Endodermal cell (in vitro differentiated cells): ENCODE measurements around the gene GLRA1. TPM values are rescaled to one million over a fixed set of nuclear protein-coding genes. Genes with fewer than 3 reads are reported as not detected.

Experiments
- DNase-seq: peaks from one replicate; pipeline ENCODE4 v3.0.0-alpha.2; 2017
- H3K27ac ChIP-seq: 2 replicates; pipeline ENCODE4 v1.5.1; 2013; ENCODE audit warnings: mild to moderate bottlenecking, low read depth, low read length, moderate library complexity
- H3K27me3 ChIP-seq: 2 replicates; pipeline ENCODE4 v1.6.1; 2013; ENCODE audit warnings: mild to moderate bottlenecking, low read length, moderate library complexity; ENCODE audit not compliant: insufficient read depth, control insufficient read depth, poor library complexity, severe bottlenecking
- H3K36me3 ChIP-seq: 2 replicates; pipeline ENCODE4 v1.7.0; 2013; ENCODE audit warnings: mild to moderate bottlenecking, low read length, moderate library complexity; ENCODE audit not compliant: control insufficient read depth, insufficient read depth
- H3K4me1 ChIP-seq: one replicate; pipeline ENCODE4 v1.7.0; 2013; ENCODE audit warnings: low read length; ENCODE audit not compliant: control insufficient read depth, insufficient read depth
- H3K4me3 ChIP-seq: 2 replicates; pipeline ENCODE4 v1.5.1; 2013; ENCODE audit warnings: mild to moderate bottlenecking, low read length, moderate library complexity
- H3K9ac ChIP-seq: 2 replicates; pipeline ENCODE4 v1.6.1; 2013; ENCODE audit warnings: mild to moderate bottlenecking, low read length, moderate library complexity; ENCODE audit not compliant: poor library complexity, severe bottlenecking; ENCODE audit errors: extremely low read depth
- H3K9me3 ChIP-seq: 2 replicates; pipeline ENCODE4 v1.6.1; 2013; ENCODE audit warnings: mild to moderate bottlenecking, low read length, moderate library complexity; ENCODE audit not compliant: control insufficient read depth
- H3K27ac Mint-ChIP-seq: 2 replicates; pipeline ENCODE4 v1.8.0; 2020; ENCODE audit warnings: mixed read lengths
- H3K27me3 Mint-ChIP-seq: 2 replicates; pipeline ENCODE4 v1.8.0; 2021; ENCODE audit warnings: mild to moderate bottlenecking, mixed read lengths; ENCODE audit not compliant: insufficient read depth
- H3K36me3 Mint-ChIP-seq: 2 replicates; pipeline ENCODE4 v1.8.0; 2020; ENCODE audit warnings: low read depth, mixed read lengths
- H3K4me1 Mint-ChIP-seq: 2 replicates; pipeline ENCODE4 v1.8.0; 2020; ENCODE audit warnings: mixed read lengths
- H3K4me3 Mint-ChIP-seq: 2 replicates; pipeline ENCODE4 v1.8.0; 2020; ENCODE audit warnings: mild to moderate bottlenecking, moderate library complexity, mixed read lengths
- H3K9me3 Mint-ChIP-seq: 2 replicates; pipeline ENCODE4 v1.8.0; 2020; ENCODE audit warnings: mild to moderate bottlenecking, mixed read lengths
- WGBS, 2 experiments: methylation state at CpG; one replicate each; pipeline versions ENCODE4 v1.1.5 to v1.1.7; 2013; ENCODE audit warnings: missing lambda C conversion rate in 2 of 2, mixed read lengths in 1 of 2; ENCODE audit not compliant: insufficient coverage in 1 of 2, insufficient read length in 1 of 2; 5-methylcytosine and 5-hydroxymethylcytosine counted together
- total RNA-seq, 2 donors: library from RNA; stranded (reverse); fragmentation: NEBNext Ultra II Directional in 1 of 2; extraction: Animal tissue kit (Norgen Biotek cat#: 25700) in 1 of 2; gene quantifications; 2 replicates in 1 of 2; 3 replicates in 1 of 2; pipeline ENCODE4 v1.2.1, GENCODE V29; 2021
- TF ChIP-seq, protein P1 (sequence below): fragments of 200-600 bp; sonication (generic); conservative IDR thresholded peaks from 2 replicates; pipeline ENCODE4 v1.5.0; 2021; ENCODE audit warnings: antibody characterized with exemption, mild to moderate bottlenecking

Gene GLRA1
- total RNA-seq, 2 donors from 2014 or later: not detected

DNA sequence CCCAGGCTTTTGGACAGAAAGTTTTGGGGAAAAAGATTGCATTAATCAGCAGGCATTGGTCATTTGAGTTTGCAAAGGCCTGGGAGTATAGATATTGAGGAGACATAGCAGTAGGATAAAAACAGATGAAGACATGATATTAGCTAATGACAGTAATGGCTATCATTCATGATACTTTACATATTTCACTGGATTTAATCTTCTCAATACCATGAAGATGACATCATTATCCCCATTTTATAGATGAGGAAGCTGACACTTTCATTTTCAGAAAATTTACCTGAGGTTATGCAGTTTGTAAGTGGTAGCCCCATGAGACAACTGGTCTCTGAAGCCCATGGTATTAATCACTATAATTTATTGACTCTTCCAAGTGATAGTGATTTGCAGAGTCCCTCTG is 23.0 kb downstream of the GLRA1 start:
- TF ChIP-seq, protein P1, sequence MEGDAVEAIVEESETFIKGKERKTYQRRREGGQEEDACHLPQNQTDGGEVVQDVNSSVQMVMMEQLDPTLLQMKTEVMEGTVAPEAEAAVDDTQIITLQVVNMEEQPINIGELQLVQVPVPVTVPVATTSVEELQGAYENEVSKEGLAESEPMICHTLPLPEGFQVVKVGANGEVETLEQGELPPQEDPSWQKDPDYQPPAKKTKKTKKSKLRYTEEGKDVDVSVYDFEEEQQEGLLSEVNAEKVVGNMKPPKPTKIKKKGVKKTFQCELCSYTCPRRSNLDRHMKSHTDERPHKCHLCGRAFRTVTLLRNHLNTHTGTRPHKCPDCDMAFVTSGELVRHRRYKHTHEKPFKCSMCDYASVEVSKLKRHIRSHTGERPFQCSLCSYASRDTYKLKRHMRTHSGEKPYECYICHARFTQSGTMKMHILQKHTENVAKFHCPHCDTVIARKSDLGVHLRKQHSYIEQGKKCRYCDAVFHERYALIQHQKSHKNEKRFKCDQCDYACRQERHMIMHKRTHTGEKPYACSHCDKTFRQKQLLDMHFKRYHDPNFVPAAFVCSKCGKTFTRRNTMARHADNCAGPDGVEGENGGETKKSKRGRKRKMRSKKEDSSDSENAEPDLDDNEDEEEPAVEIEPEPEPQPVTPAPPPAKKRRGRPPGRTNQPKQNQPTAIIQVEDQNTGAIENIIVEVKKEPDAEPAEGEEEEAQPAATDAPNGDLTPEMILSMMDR: no peak
- Histone ChIP-seq H3K9ac (no peak overlapping the region), H3K27me3 (peaks cover 63% of the 10 kb centered on the region), H3K4me1 (peaks cover 10% of the 10 kb centered on the region), H3K27ac (no peak overlapping the region), H3K36me3 (no peaks in the 10 kb centered on the region), H3K9me3 (no peaks in the 10 kb centered on the region), H3K4me3 (no peak overlapping the region)
- H3K4me3 Mint-ChIP-seq: no peak overlapping the region
- DNase-seq: no peak
- no peaks in the 10 kb centered on the region for H3K9me3 Mint-ChIP-seq
- H3K27ac Mint-ChIP-seq: no peak overlapping the region
- H3K27me3 Mint-ChIP-seq: peaks cover 96% of the 10 kb centered on the region
- peaks cover 32% of the 10 kb centered on the region for H3K4me1 Mint-ChIP-seq
- no peaks in the 10 kb centered on the region for H3K36me3 Mint-ChIP-seq

DNA sequence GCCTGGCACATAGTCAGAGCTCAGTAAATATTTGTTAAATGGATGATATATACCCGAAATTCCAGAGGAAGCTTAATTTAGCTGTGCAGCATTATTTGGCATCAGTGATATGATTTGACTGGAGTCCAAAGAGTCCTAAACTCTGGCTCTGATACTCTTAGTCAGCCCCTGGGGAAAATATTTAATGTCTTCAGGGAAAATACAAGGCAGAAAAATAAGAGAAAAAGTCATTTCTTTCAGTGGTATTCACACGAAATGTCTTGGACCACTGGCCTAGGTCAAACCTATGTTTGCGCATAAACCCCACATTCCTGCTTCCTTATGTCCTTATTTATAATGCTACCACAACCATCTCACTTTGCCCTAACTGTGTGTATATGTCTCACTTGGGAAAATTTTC is 23.8 kb downstream of the GLRA1 start:
- peaks cover 36% of the 10 kb centered on the region for H3K4me1 Mint-ChIP-seq
- H3K27me3 Mint-ChIP-seq: peaks cover 89% of the 10 kb centered on the region
- no peak overlapping the region for H3K4me3 Mint-ChIP-seq

GRCh38 chr5:151899399-151899798 is 25.3 kb downstream of the GLRA1 start:
- Histone ChIP-seq H3K36me3 (no peaks in the 10 kb centered on the region), H3K27me3 (peaks cover 46% of the 10 kb centered on the region), H3K9ac (no peak overlapping the region), H3K4me3 (no peak overlapping the region), H3K27ac (no peak overlapping the region), H3K4me1 (peaks cover 10% of the 10 kb centered on the region), H3K9me3 (no peaks in the 10 kb centered on the region)
- no peak for DNase-seq
- no peaks in the 10 kb centered on the region for H3K9me3 Mint-ChIP-seq
- 84 to 88% methylated on average over 1 to 2 of the region's 2 CpGs for WGBS, 2 experiments
- H3K4me1 Mint-ChIP-seq: peaks cover 30% of the 10 kb centered on the region
- H3K27me3 Mint-ChIP-seq: peaks cover 74% of the 10 kb centered on the region
- no peak overlapping the region for H3K4me3 Mint-ChIP-seq
- TF ChIP-seq, protein P1: no peak
- H3K27ac Mint-ChIP-seq: no peak overlapping the region
- no peaks in the 10 kb centered on the region for H3K36me3 Mint-ChIP-seq

More for the DNA sequence above, 23.8 kb downstream of the GLRA1 start:
- TF ChIP-seq, protein P1: no peak
- Mint-ChIP-seq H3K36me3 (no peaks in the 10 kb centered on the region), H3K9me3 (no peaks in the 10 kb centered on the region), H3K27ac (no peak overlapping the region)
- no peak overlapping the region for H3K9ac ChIP-seq
- H3K9me3 ChIP-seq: no peaks in the 10 kb centered on the region
- WGBS, 2 experiments: 85 to 100% methylated on average over 2 to 3 of the region's 3 CpGs
- H3K27ac ChIP-seq: no peak overlapping the region
- peaks cover 61% of the 10 kb centered on the region for H3K27me3 ChIP-seq
- no peaks in the 10 kb centered on the region for H3K36me3 ChIP-seq
- no peak overlapping the region for H3K4me3 ChIP-seq
- no peak for DNase-seq
- H3K4me1 ChIP-seq: peaks cover 10% of the 10 kb centered on the region
